ENCODE results near the gene TSTD2. TPM values are rescaled to one million over a fixed set of nuclear protein-coding genes. Genes with fewer than 3 reads are reported as not detected.

The TSTD2 gene
- polyA plus RNA-seq, 1 of the 3 experiments (the other 2 are of a cell fraction): 11.5 TPM

DNA sequence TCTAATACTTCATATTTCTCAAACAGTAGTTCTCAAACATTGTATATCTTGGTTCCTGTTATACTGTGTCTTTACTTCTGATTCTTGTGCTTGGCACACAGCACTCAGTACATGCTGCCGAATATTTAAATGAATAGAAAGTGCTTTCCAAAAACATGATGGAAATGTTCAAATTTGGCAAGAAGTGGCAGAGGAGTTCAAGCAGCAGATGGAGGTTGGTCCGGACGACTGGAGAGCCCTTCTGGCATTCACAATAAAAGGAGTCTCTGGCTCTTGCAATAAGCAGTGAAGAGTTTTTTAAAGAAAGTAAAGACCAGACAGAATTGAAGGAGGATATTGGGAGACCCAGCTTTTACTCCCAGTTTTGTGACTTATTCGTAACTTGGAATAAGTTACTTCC lies 36.3 kb downstream of the TSTD2 start (continued):
- TF ChIP-seq, protein P1, sequence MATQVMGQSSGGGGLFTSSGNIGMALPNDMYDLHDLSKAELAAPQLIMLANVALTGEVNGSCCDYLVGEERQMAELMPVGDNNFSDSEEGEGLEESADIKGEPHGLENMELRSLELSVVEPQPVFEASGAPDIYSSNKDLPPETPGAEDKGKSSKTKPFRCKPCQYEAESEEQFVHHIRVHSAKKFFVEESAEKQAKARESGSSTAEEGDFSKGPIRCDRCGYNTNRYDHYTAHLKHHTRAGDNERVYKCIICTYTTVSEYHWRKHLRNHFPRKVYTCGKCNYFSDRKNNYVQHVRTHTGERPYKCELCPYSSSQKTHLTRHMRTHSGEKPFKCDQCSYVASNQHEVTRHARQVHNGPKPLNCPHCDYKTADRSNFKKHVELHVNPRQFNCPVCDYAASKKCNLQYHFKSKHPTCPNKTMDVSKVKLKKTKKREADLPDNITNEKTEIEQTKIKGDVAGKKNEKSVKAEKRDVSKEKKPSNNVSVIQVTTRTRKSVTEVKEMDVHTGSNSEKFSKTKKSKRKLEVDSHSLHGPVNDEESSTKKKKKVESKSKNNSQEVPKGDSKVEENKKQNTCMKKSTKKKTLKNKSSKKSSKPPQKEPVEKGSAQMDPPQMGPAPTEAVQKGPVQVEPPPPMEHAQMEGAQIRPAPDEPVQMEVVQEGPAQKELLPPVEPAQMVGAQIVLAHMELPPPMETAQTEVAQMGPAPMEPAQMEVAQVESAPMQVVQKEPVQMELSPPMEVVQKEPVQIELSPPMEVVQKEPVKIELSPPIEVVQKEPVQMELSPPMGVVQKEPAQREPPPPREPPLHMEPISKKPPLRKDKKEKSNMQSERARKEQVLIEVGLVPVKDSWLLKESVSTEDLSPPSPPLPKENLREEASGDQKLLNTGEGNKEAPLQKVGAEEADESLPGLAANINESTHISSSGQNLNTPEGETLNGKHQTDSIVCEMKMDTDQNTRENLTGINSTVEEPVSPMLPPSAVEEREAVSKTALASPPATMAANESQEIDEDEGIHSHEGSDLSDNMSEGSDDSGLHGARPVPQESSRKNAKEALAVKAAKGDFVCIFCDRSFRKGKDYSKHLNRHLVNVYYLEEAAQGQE (IDR thresholded peaks at IDR 0.05; ENCODE audit: low read depth, low read length): no peak
- TF ChIP-seq JUND (IDR thresholded peaks at IDR 0.05) (no peak), SIN3A (IDR thresholded peaks at IDR 0.05; ENCODE audit: borderline replicate concordance, low read depth, low read length) (no peak), FOXJ3 (CRISPR knock-in tag; IDR thresholded peaks at IDR 0.05) (no peak), NRF1 (IDR thresholded peaks at IDR 0.05; ENCODE audit: low read depth, low read length) (no peak)
- TF ChIP-seq, protein P2, sequence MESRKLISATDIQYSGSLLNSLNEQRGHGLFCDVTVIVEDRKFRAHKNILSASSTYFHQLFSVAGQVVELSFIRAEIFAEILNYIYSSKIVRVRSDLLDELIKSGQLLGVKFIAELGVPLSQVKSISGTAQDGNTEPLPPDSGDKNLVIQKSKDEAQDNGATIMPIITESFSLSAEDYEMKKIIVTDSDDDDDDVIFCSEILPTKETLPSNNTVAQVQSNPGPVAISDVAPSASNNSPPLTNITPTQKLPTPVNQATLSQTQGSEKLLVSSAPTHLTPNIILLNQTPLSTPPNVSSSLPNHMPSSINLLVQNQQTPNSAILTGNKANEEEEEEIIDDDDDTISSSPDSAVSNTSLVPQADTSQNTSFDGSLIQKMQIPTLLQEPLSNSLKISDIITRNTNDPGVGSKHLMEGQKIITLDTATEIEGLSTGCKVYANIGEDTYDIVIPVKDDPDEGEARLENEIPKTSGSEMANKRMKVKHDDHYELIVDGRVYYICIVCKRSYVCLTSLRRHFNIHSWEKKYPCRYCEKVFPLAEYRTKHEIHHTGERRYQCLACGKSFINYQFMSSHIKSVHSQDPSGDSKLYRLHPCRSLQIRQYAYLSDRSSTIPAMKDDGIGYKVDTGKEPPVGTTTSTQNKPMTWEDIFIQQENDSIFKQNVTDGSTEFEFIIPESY (IDR thresholded peaks at IDR 0.05; ENCODE audit: borderline replicate concordance, low read depth): no peak

DNA sequence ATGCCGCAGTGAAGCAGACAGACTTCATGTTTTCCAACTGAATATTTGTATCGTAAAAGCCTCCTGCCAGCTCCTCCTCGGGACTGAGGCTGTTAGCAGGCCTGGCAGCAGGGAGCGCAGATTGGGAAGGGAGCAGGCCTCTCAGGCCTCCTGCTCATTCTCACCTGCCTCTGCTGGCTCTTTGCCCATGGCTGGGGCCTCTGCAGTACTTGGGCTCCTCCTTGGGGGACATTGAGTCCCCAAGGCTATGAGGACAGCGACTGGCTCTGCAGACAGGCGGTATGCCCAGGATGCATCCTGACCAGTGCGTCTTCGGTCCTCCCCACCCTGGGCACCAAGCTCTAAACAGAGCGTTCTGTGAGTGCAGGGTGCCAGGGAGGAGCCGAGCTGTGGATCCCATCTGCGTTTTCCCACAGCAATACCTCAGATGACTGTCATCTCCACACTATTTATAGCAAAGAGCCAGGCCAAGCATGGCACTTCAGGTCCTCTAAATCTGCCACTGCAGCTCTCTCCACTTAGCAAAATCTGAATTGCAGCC lies 38.7 kb downstream of the TSTD2 start:
- no peak for TF ChIP-seq GATA2 (CRISPR knock-in tag; IDR thresholded peaks at IDR 0.05)
- TF ChIP-seq YY1 (IDR thresholded peaks at IDR 0.05; ENCODE audit: low read depth): no peak
- no peak for TF ChIP-seq SMC3 (IDR thresholded peaks at IDR 0.05; ENCODE audit: low read depth, low read length)
- no peak for TF ChIP-seq EP300 (IDR thresholded peaks at IDR 0.05; ENCODE audit: borderline replicate concordance in 1 of 2, low read depth in 1 of 2, low read length in 1 of 2)
- TF ChIP-seq, protein P2 (IDR thresholded peaks at IDR 0.05; ENCODE audit: borderline replicate concordance, low read depth): no peak
- TF ChIP-seq TCF12 (IDR thresholded peaks at IDR 0.05): no peak
- no peak for TF ChIP-seq RAD21 (IDR thresholded peaks at IDR 0.05; ENCODE audit: low read length)
- TF ChIP-seq, protein P3, sequence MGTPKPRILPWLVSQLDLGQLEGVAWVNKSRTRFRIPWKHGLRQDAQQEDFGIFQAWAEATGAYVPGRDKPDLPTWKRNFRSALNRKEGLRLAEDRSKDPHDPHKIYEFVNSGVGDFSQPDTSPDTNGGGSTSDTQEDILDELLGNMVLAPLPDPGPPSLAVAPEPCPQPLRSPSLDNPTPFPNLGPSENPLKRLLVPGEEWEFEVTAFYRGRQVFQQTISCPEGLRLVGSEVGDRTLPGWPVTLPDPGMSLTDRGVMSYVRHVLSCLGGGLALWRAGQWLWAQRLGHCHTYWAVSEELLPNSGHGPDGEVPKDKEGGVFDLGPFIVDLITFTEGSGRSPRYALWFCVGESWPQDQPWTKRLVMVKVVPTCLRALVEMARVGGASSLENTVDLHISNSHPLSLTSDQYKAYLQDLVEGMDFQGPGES (IDR thresholded peaks at IDR 0.05; ENCODE audit: low read depth, low read length): no peak
- TF ChIP-seq, protein P4, sequence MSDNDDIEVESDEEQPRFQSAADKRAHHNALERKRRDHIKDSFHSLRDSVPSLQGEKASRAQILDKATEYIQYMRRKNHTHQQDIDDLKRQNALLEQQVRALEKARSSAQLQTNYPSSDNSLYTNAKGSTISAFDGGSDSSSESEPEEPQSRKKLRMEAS (IDR thresholded peaks at IDR 0.05; ENCODE audit: low read depth): no peak
- TF ChIP-seq MEF2A (IDR thresholded peaks at IDR 0.05; ENCODE audit: borderline replicate concordance, low read depth): no peak
- TF ChIP-seq, protein P5, sequence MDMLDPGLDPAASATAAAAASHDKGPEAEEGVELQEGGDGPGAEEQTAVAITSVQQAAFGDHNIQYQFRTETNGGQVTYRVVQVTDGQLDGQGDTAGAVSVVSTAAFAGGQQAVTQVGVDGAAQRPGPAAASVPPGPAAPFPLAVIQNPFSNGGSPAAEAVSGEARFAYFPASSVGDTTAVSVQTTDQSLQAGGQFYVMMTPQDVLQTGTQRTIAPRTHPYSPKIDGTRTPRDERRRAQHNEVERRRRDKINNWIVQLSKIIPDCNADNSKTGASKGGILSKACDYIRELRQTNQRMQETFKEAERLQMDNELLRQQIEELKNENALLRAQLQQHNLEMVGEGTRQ (IDR thresholded peaks at IDR 0.05; ENCODE audit: borderline replicate concordance, low read depth, low read length): no peak
- no peak for TF ChIP-seq RCOR1 (IDR thresholded peaks at IDR 0.05; ENCODE audit: low read length)
- Histone ChIP-seq H3K9me2 (no peaks in the 10 kb centered on the region), H3K4me3 (ENCODE audit: low read depth in 2 of 2, low read length in 1 of 2) (no peak overlapping the region), H3K27ac (ENCODE audit: low read depth in 2 of 2, low read length in 1 of 2) (peak overlapping the region in 1 of 2 experiments; percentile 56; a peak in 2 of 4 replicates), H3K4me1 (ENCODE audit: control insufficient read depth in 1 of 2, insufficient read depth in 2 of 2, low read depth in 1 of 2, low read length in 1 of 2) (peaks cover 0 to 26% of the 10 kb centered on the region in 2 experiments; a peak in 2 of 4 replicates), H3K79me2 (ENCODE audit: insufficient read depth) (no peaks in the 10 kb centered on the region), H3K27me3 (ENCODE audit: insufficient read depth) (no peaks in the 10 kb centered on the region), H2AFZ (ENCODE audit: low read depth) (no peak overlapping the region), H3K36me3 (replicated peaks in 1 of 2; ENCODE audit: control insufficient read depth in 1 of 2, insufficient read depth in 2 of 2, low read length in 1 of 2) (peaks cover 0 to 10% of the 10 kb centered on the region in 2 experiments), H4K20me1 (ENCODE audit: insufficient read depth) (no peaks in the 10 kb centered on the region), H3F3A (replicated peaks; ENCODE audit: insufficient read depth) (no peaks in the 10 kb centered on the region), H3K4me2 (no peak overlapping the region), H3K9ac (no peak overlapping the region), H3K9me3 (no peaks in the 10 kb centered on the region)
- WGBS (ENCODE audit: low lambda C conversion rate): 78% methylated on average over 8 of the region's 11 CpGs
- ChIA-PET POLR2A (interaction anchor here (0.6 to 0.7 kb wide), 2 partner anchors 30 to 39 kb away, joined by 3 read pairs; partner anchors contain the start of genes NCBP1 and TSTD2), CTCF (interaction anchor here (0.8 to 28.6 kb wide), 7 partner anchors 16 to 182 kb away, joined by 3 to 677 read pairs (median 3); no protein-coding TSS in a partner anchor)
- no peak for DNase-seq

Measured in SK-N-SH (cell line).